ENCODE data around the gene MAX. TPM values are rescaled to one million over a fixed set of nuclear protein-coding genes. Genes with fewer than 3 reads are reported as not detected.

The MAX gene
- total and polyA plus RNA-seq, 9 of the 15 experiments (the other 6 are each of a cell fraction or from before 2014, with no cell fraction given), result 15.4 to 96.5 (median 51.6) TPM

DNA sequence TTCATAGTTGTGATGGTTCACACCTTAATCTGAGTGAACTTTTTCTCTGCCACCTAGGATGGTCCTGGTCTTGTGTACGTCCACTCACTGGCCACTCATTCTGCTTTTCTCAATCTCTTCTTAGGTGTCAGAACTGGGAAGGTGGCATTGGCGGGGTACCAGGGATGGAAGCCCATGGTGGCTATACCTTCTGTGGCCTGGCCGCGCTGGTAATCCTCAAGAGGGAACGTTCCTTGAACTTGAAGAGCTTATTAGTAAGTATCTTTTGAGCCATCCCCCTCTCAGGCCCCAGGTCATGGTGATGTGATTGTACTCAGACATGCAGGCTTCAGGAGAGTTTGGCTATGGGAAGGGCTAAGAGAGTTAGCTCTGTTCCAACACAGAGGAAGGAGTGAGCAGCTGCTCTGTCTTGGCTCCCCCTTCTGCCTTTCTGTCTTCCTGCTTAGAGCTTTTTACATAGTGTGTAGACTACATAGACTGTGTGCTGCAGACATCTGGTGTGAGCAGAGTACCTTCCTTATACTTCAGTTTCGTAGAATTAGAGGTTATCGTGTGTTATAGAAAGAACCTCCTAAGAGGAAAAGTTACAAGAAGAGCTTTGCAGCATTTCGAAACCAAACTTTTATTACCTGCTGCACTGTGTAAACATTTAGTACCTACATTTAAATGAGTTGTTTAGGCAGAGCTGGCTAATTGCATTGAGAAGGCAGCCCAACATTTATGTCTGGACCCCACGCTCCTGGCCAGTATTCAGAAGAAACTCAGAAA, 61.5 kb downstream of the MAX start:
- Histone ChIP-seq H3K4me3 (no peak overlapping the region), H2AFZ (ENCODE audit: low read depth, low read length) (no peak overlapping the region), H3K4me1 (replicated peaks in 1 of 2; ENCODE audit: control insufficient read depth in 2 of 2, insufficient read depth in 2 of 2, low read length in 2 of 2) (peaks cover 19 to 44% of the 10 kb centered on the region in 2 experiments), H3K27ac (ENCODE audit: extremely low read depth, low read depth, low read length) (peak overlapping the region; percentile 20; the same call in 1 of the 3 replicates), H3K9me1 (ENCODE audit: control insufficient read depth, insufficient read depth, low read length) (no peaks in the 10 kb centered on the region), H3K4me2 (ENCODE audit: insufficient read depth, low read length) (no peak overlapping the region), H4K20me1 (replicated peaks; ENCODE audit: control insufficient read depth, insufficient read depth, low read length) (no peaks in the 10 kb centered on the region), H3K79me2 (ENCODE audit: control insufficient read depth, insufficient read depth, low read length) (no peaks in the 10 kb centered on the region), H3K36me3 (ENCODE audit: control insufficient read depth, insufficient read depth, low read length) (peaks cover 24% of the 10 kb centered on the region; the same call in 2 of the 3 replicates), H3K27me3 (ENCODE audit: control insufficient read depth in 2 of 2, insufficient read depth in 2 of 2, low read length in 2 of 2) (no peaks in the 10 kb centered on the region), H3K9ac (ENCODE audit: insufficient read depth in 1 of 2, low read depth in 2 of 2, low read length in 2 of 2) (no peak overlapping the region), H3K9me3 (replicated peaks; ENCODE audit: control insufficient read depth, insufficient read depth, low read depth, low read length) (no peaks in the 10 kb centered on the region)
- ChIA-PET CTCF (ENCODE audit: low intra/inter-chr PET ratio) (interaction anchor here (0.6 kb wide), 1 partner anchor 505 kb away, joined by 3 read pairs; no protein-coding TSS in a partner anchor), POLR2A (interaction anchor here (0.6 to 1.9 kb wide), 2 partner anchors 11 to 13 kb away, joined by 4 to 6 read pairs; no protein-coding TSS in a partner anchor)
- ATAC-seq (no peak), FAIRE-seq (peak; percentile 55), DNase-seq (ENCODE audit: extremely low read depth in 1 of 4, low spot score in 3 of 4) (no peak)
- WGBS (ENCODE audit: insufficient coverage, low coverage, missing lambda C conversion rate), result 89% methylated on average over 6 of the region's 9 CpGs
- TF ChIP-seq DIDO1 (tag; IDR thresholded peaks at IDR 0.05; ENCODE audit: low read depth) (no peak), GATAD2B (IDR thresholded peaks at IDR 0.05; ENCODE audit: borderline replicate concordance) (no peak), POLR2H (tag; IDR thresholded peaks at IDR 0.05; ENCODE audit: low read depth) (no peak), SUPT5H (IDR thresholded peaks at IDR 0.05) (no peak)
- TF ChIP-seq, protein P1, sequence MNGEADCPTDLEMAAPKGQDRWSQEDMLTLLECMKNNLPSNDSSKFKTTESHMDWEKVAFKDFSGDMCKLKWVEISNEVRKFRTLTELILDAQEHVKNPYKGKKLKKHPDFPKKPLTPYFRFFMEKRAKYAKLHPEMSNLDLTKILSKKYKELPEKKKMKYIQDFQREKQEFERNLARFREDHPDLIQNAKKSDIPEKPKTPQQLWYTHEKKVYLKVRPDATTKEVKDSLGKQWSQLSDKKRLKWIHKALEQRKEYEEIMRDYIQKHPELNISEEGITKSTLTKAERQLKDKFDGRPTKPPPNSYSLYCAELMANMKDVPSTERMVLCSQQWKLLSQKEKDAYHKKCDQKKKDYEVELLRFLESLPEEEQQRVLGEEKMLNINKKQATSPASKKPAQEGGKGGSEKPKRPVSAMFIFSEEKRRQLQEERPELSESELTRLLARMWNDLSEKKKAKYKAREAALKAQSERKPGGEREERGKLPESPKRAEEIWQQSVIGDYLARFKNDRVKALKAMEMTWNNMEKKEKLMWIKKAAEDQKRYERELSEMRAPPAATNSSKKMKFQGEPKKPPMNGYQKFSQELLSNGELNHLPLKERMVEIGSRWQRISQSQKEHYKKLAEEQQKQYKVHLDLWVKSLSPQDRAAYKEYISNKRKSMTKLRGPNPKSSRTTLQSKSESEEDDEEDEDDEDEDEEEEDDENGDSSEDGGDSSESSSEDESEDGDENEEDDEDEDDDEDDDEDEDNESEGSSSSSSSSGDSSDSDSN (IDR thresholded peaks at IDR 0.05; ENCODE audit: borderline replicate concordance in 1 of 2, low read depth in 2 of 2, low read length in 2 of 2), result no peak
- TF ChIP-seq, protein P2, sequence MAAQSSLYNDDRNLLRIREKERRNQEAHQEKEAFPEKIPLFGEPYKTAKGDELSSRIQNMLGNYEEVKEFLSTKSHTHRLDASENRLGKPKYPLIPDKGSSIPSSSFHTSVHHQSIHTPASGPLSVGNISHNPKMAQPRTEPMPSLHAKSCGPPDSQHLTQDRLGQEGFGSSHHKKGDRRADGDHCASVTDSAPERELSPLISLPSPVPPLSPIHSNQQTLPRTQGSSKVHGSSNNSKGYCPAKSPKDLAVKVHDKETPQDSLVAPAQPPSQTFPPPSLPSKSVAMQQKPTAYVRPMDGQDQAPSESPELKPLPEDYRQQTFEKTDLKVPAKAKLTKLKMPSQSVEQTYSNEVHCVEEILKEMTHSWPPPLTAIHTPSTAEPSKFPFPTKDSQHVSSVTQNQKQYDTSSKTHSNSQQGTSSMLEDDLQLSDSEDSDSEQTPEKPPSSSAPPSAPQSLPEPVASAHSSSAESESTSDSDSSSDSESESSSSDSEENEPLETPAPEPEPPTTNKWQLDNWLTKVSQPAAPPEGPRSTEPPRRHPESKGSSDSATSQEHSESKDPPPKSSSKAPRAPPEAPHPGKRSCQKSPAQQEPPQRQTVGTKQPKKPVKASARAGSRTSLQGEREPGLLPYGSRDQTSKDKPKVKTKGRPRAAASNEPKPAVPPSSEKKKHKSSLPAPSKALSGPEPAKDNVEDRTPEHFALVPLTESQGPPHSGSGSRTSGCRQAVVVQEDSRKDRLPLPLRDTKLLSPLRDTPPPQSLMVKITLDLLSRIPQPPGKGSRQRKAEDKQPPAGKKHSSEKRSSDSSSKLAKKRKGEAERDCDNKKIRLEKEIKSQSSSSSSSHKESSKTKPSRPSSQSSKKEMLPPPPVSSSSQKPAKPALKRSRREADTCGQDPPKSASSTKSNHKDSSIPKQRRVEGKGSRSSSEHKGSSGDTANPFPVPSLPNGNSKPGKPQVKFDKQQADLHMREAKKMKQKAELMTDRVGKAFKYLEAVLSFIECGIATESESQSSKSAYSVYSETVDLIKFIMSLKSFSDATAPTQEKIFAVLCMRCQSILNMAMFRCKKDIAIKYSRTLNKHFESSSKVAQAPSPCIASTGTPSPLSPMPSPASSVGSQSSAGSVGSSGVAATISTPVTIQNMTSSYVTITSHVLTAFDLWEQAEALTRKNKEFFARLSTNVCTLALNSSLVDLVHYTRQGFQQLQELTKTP (IDR thresholded peaks at IDR 0.05; ENCODE audit: low read depth in 1 of 2, partially characterized antibody in 2 of 2), result no peak
- intact Hi-C loops (cut with micrococcal nuclease), result loop anchor here (5.0 kb wide), 1 partner anchor 61 kb away; the partner anchor contains the start of gene MAX
- in situ Hi-C loops (cut with MboI), result no loop called here
- no TSS peak for BruUV-seq (replicated peaks)

All from K562 (cell line).